OCI-LY7 (cell line): Measurements from ENCODE around the gene CLEC20A. TPM values are rescaled to one million over a fixed set of nuclear protein-coding genes. Genes with fewer than 3 reads are reported as not detected.

ENCODE experiments used
- BruUV-seq: library from RNA; stranded (reverse); fragments of 400-500 nt; replicated peaks from 2 replicates; lab custom pipeline; 2021; lab: Mats Ljungman, UMichigan
- CTCF ChIA-PET: fragments of 300-600 bp; sonication (Branson Sonifier 250); formaldehyde crosslinking; loops from one replicate; lab custom pipeline; 2022; ENCODE audit warnings: antibody characterized with exemption; ENCODE audit not compliant: unreplicated experiment; lab: Charles Lee
- POLR2A ChIA-PET: fragments of 300-600 bp; sonication (Branson Sonifier 250); formaldehyde crosslinking; loops from one replicate; lab custom pipeline; 2022; ENCODE audit warnings: antibody characterized with exemption; lab: Charles Lee
- DNase-seq: peaks from one replicate; pipeline ENCODE4 v3.0.0-alpha.2; 2015; ENCODE audit warnings: low spot score
- H2AFZ ChIP-seq: fragments of 200-600 bp; sonication (generic), shearing (Covaris generic); 2 replicates; pipeline ENCODE4 v1.6.1; 2014; ENCODE audit warnings: mild to moderate bottlenecking, antibody characterized with exemption, low read length, moderate library complexity
- H3K27ac ChIP-seq: fragments of 200-600 bp; sonication (generic); 2 replicates; pipeline ENCODE4 v1.5.1; 2014; ENCODE audit warnings: mixed run types, low read depth, mild to moderate bottlenecking, moderate library complexity, low read length, inconsistent platforms; ENCODE audit not compliant: poor library complexity, severe bottlenecking
- H3K36me3 ChIP-seq: fragments of 200-600 bp; sonication (generic); 2 replicates; pipeline ENCODE4 v1.6.1; 2014; ENCODE audit warnings: mild to moderate bottlenecking, antibody characterized with exemption, low read length, moderate library complexity, mixed read lengths; ENCODE audit not compliant: insufficient read depth
- H3K4me1 ChIP-seq: fragments of 200-600 bp; sonication (generic); 2 replicates; pipeline ENCODE4 v1.5.1; 2014; ENCODE audit warnings: mild to moderate bottlenecking, low read length; ENCODE audit not compliant: insufficient read depth, poor library complexity, severe bottlenecking
- H3K4me2 ChIP-seq: fragments of 200-600 bp; sonication (generic); 2 replicates; pipeline ENCODE4 v1.6.1; 2014; ENCODE audit warnings: mild to moderate bottlenecking, low read length
- H3K4me3 ChIP-seq: fragments of 200-600 bp; sonication (generic); 2 replicates; pipeline ENCODE4 v1.5.1; 2014; ENCODE audit warnings: mild to moderate bottlenecking, low read depth, low read length; ENCODE audit not compliant: poor library complexity, severe bottlenecking
- H3K79me2 ChIP-seq: fragments of 200-600 bp; sonication (generic); 2 replicates; pipeline ENCODE4 v1.6.1; 2016; ENCODE audit warnings: low read depth, mild to moderate bottlenecking, low read length, moderate library complexity, mixed read lengths; ENCODE audit not compliant: insufficient read depth
- H3K9me2 ChIP-seq: fragments of 200-600 bp; sonication (generic); 2 replicates; pipeline ENCODE4 v1.6.1; 2016; ENCODE audit warnings: mild to moderate bottlenecking, low read length, mixed read lengths; ENCODE audit not compliant: insufficient read depth
- H3K9me3 ChIP-seq: fragments of 200-600 bp; sonication (generic); 2 replicates; pipeline ENCODE4 v1.6.1; 2014; ENCODE audit warnings: mild to moderate bottlenecking, mixed run types, low read length, mixed read lengths
- H4K20me1 ChIP-seq: fragments of 200-600 bp; sonication (generic); 2 replicates; pipeline ENCODE4 v1.6.1; 2014; ENCODE audit warnings: mild to moderate bottlenecking, antibody characterized with exemption, low read length, moderate library complexity, mixed read lengths; ENCODE audit not compliant: insufficient read depth
- EZH2phosphoT487 ChIP-seq: fragments of 200-600 bp; sonication (generic); IDR thresholded peaks from 2 replicates; pipeline ENCODE4 v1.6.1; 2018; ENCODE audit warnings: low read depth, borderline replicate concordance, mild to moderate bottlenecking, mixed run types, antibody characterized with exemption, low read length, moderate library complexity, mixed read lengths
- intact Hi-C: fragments of 100-400 bp; cut with micrococcal nuclease; formaldehyde crosslinking; loops from one replicate; pipeline ENCODE4 v1.10.0; 2022; ENCODE audit not compliant: unreplicated experiment
- total RNA-seq, 2 experiments: library from RNA; depleted of rRNA in 1 of 2; stranded (reverse); fragments of >200 nt in 1 of 2; shearing (Covaris generic) in 1 of 2; gene quantifications; 2 replicates each; pipeline ENCODE4 v1.2.3, GENCODE V29; 2014 to 2022
- TF ChIP-seq, protein P1 (sequence below): fragments of 200-600 bp; sonication (generic); conservative IDR thresholded peaks from 2 replicates; pipeline ENCODE4 v1.5.1; 2014; ENCODE audit warnings: mild to moderate bottlenecking, antibody characterized with exemption, low read length, moderate library complexity, mixed read lengths

CLEC20A gene
- total RNA-seq, 2 experiments from 2014 or later = not detected

DNA sequence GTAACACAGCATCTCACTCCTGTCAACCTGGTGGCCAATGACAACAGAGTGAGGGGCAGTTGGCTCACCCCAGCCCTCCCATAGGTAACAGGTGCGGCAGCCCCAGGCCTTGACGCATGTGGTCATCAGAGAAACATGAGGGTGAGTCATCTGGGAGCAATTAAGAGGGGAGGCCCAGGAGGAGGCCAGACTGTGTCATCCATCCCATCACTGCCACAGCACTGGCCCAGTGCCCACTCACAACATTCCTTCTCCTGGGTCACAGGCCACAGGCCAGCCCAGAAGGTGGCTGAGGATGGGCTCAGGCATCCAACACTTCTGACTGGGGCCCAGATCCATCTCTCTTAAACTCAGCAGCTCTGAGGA, 33.3 kb upstream of the CLEC20A start:
- Histone ChIP-seq H3K4me2 (no peak overlapping the region), H3K9me2 (no peaks in the 10 kb centered on the region), H3K27ac (no peak overlapping the region), H3K4me1 (no peaks in the 10 kb centered on the region), H3K4me3 (no peak overlapping the region), H2AFZ (no peak overlapping the region), H3K79me2 (no peaks in the 10 kb centered on the region), H4K20me1 (no peaks in the 10 kb centered on the region), H3K36me3 (no peaks in the 10 kb centered on the region), H3K9me3 (no peaks in the 10 kb centered on the region)
- no peak for DNase-seq
- ChIA-PET CTCF (no interaction called here), POLR2A (no interaction called here)
- TF ChIP-seq, protein P1, sequence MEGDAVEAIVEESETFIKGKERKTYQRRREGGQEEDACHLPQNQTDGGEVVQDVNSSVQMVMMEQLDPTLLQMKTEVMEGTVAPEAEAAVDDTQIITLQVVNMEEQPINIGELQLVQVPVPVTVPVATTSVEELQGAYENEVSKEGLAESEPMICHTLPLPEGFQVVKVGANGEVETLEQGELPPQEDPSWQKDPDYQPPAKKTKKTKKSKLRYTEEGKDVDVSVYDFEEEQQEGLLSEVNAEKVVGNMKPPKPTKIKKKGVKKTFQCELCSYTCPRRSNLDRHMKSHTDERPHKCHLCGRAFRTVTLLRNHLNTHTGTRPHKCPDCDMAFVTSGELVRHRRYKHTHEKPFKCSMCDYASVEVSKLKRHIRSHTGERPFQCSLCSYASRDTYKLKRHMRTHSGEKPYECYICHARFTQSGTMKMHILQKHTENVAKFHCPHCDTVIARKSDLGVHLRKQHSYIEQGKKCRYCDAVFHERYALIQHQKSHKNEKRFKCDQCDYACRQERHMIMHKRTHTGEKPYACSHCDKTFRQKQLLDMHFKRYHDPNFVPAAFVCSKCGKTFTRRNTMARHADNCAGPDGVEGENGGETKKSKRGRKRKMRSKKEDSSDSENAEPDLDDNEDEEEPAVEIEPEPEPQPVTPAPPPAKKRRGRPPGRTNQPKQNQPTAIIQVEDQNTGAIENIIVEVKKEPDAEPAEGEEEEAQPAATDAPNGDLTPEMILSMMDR = no peak
- no peak for TF ChIP-seq EZH2phosphoT487
- intact Hi-C loops = no loop called here
- BruUV-seq = no TSS peak

DNA sequence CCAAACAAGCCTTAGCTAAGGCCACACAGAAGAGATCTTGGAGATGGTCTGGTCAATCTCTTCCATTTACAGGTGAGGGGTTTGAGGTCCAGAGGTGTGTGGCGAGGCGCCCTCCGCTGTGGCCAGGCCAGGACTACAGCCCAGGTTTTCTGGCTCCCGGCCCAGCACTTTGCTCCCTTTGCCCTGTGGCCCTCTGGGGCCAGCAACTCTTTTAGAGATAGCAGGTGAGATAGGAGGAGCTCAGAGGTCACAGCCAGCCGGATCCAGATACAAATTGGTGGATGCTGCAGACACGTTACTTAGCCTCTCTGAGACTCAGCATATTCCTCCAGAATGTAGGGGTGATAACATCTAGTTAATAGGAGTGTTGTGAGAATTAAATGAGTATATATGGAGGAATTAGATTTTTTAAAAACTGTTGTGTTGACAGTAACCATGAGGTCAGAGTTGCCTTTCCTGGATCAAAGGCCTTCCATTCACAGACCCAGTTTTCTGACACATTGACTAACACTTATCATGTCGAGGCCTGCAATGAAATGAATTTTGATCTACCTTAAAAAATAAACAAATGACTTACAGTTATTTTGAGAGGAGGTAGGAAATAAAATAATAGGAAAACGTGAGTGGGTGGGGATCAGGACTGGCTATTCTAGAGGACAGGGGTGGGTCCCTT, 32.7 kb upstream of the CLEC20A start:
- Histone ChIP-seq H4K20me1 (no peaks in the 10 kb centered on the region), H3K9me2 (no peaks in the 10 kb centered on the region), H2AFZ (no peak overlapping the region), H3K4me2 (no peak overlapping the region), H3K4me1 (no peaks in the 10 kb centered on the region), H3K27ac (no peak overlapping the region), H3K9me3 (no peaks in the 10 kb centered on the region), H3K36me3 (no peaks in the 10 kb centered on the region), H3K4me3 (no peak overlapping the region), H3K79me2 (no peaks in the 10 kb centered on the region)
- intact Hi-C loops = no loop called here
- DNase-seq = no peak
- no TSS peak for BruUV-seq
- TF ChIP-seq, protein P1 = no peak
- ChIA-PET POLR2A (interaction anchor here (1.0 kb wide), 1 partner anchor 475 kb away, joined by 3 read pairs; no protein-coding TSS in a partner anchor), CTCF (interaction anchor here (3.1 kb wide), 1 partner anchor 474 kb away, joined by 13 read pairs; no protein-coding TSS in a partner anchor)

DNA sequence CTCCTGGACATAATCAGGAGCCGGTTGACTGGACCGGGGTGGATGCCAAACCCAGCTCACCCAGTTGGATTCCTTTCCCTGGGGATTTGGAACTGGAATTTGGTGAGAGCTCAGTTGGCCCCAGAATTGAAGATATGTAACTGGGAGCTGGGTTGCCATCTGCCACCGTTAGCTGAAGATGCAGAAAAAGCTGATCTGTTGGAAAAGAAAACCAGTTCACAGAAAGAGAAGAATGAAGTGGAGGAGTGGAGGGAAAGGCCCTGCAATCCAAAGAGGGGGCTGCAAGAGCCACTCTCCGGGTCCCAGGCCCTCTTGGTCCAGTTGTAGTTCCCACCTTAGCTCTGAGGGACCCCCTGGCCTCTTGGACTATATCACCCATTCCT, 32.2 kb upstream of the CLEC20A start:
- POLR2A ChIA-PET = interaction anchor here (1.0 kb wide), 1 partner anchor 475 kb away, joined by 3 read pairs; no protein-coding TSS in a partner anchor
- H3K4me3 ChIP-seq = no peak overlapping the region
- no TSS peak for BruUV-seq
- H3K4me1 ChIP-seq = no peaks in the 10 kb centered on the region
- H3K4me2 ChIP-seq = no peak overlapping the region
- no peak overlapping the region for H3K27ac ChIP-seq
- no peaks in the 10 kb centered on the region for H3K36me3 ChIP-seq
- H3K9me2 ChIP-seq = no peaks in the 10 kb centered on the region
- DNase-seq = no peak
- no peaks in the 10 kb centered on the region for H3K79me2 ChIP-seq
- intact Hi-C loops = no loop called here
- no peaks in the 10 kb centered on the region for H4K20me1 ChIP-seq
- CTCF ChIA-PET = interaction anchor here (3.1 kb wide), 1 partner anchor 474 kb away, joined by 13 read pairs; no protein-coding TSS in a partner anchor
- TF ChIP-seq, protein P1 = no peak
- TF ChIP-seq EZH2phosphoT487 = no peak
- no peaks in the 10 kb centered on the region for H3K9me3 ChIP-seq
- no peak overlapping the region for H2AFZ ChIP-seq
